ENCODE data around the gene NUP37.

DNA sequence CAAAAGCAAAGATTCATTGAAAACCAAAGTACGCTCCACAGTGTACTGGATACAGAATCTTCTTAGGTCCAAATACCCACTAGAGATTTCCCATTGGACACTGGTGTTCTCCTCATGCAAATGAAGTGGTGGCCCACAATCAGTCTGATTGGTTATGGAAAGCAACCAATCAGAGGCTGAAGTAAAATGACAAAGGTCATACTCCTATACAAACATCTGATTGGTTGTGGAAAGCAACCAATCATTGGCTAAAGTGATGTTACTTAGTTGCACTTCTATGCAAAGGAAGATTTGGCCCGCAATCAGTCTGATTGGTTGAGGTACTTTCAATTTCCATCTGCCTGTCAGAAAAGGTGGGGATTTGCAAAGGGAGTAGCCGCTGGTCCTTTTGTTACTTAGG is 56.8 kb downstream of the NUP37 start:
- TF ChIP-seq, protein P1, sequence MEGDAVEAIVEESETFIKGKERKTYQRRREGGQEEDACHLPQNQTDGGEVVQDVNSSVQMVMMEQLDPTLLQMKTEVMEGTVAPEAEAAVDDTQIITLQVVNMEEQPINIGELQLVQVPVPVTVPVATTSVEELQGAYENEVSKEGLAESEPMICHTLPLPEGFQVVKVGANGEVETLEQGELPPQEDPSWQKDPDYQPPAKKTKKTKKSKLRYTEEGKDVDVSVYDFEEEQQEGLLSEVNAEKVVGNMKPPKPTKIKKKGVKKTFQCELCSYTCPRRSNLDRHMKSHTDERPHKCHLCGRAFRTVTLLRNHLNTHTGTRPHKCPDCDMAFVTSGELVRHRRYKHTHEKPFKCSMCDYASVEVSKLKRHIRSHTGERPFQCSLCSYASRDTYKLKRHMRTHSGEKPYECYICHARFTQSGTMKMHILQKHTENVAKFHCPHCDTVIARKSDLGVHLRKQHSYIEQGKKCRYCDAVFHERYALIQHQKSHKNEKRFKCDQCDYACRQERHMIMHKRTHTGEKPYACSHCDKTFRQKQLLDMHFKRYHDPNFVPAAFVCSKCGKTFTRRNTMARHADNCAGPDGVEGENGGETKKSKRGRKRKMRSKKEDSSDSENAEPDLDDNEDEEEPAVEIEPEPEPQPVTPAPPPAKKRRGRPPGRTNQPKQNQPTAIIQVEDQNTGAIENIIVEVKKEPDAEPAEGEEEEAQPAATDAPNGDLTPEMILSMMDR (IDR thresholded peaks at IDR 0.05) = no peak
- no peak for TF ChIP-seq EZH2 (IDR thresholded peaks at IDR 0.05; ENCODE audit: borderline replicate concordance, insufficient read depth, low read depth, low read length, poor library complexity, severe bottlenecking)
